A673 (cell line): Measurements from ENCODE around the gene ZNF678.

Experiments
- EZH2 ChIP-seq: fragments of 200-600 bp; sonication (generic); IDR thresholded peaks from 2 replicates; pipeline ENCODE4 v1.6.1; 2017; ENCODE audit warnings: borderline replicate concordance, low read depth, mild to moderate bottlenecking, mixed read lengths, antibody characterized with exemption, low read length; ENCODE audit not compliant: poor library complexity, severe bottlenecking
- TF ChIP-seq, protein P1 (sequence below): fragments of 300-800, 200-600 bp; sonication (generic); conservative IDR thresholded peaks from 2 replicates; pipeline ENCODE4 v1.5.1; 2017; ENCODE audit warnings: low read depth, mild to moderate bottlenecking, antibody characterized with exemption, low read length, moderate library complexity, mixed read lengths

DNA sequence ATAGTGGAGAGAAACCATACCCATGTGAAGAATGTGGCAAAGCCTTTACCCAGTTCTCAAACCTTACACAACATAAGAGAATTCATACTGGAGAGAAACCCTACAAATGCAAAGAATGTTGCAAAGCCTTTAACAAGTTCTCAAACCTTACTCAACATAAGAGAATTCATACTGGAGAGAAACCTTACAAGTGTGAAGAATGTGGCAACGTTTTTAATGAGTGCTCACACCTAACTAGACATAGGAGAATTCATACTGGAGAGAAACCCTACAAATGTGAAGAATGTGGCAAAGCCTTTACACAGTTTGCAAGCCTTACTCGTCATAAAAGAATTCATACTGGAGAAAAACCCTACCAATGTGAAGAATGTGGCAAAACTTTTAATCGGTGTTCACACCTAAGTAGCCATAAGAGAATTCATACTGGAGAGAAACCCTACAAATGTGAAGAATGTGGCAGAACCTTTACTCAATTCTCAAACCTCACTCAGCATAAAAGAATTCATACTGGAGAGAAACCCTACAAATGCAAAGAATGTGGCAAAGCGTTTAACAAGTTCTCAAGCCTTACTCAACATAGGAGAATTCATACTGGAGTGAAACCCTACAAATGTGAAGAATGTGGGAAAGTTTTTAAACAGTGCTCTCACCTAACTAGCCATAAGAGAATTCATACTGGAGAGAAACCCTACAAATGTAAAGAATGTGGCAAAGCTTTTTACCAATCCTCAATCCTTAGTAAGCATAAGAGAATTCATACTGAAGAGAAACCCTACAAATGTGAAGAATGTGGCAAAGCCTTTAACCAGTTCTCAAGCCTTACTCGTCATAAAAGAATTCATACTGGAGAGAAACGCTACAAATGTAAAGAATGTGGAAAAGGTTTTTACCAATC lies 91.7 kb downstream of the ZNF678 start:
- TF ChIP-seq, protein P1, sequence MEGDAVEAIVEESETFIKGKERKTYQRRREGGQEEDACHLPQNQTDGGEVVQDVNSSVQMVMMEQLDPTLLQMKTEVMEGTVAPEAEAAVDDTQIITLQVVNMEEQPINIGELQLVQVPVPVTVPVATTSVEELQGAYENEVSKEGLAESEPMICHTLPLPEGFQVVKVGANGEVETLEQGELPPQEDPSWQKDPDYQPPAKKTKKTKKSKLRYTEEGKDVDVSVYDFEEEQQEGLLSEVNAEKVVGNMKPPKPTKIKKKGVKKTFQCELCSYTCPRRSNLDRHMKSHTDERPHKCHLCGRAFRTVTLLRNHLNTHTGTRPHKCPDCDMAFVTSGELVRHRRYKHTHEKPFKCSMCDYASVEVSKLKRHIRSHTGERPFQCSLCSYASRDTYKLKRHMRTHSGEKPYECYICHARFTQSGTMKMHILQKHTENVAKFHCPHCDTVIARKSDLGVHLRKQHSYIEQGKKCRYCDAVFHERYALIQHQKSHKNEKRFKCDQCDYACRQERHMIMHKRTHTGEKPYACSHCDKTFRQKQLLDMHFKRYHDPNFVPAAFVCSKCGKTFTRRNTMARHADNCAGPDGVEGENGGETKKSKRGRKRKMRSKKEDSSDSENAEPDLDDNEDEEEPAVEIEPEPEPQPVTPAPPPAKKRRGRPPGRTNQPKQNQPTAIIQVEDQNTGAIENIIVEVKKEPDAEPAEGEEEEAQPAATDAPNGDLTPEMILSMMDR: no peak
- no peak for TF ChIP-seq EZH2
